Colonic mucosa (tissue), 4 donors: ENCODE measurements around the gene C1RL. TPM values are rescaled to one million over a fixed set of nuclear protein-coding genes. Genes with fewer than 3 reads are reported as not detected.

Experiments used
- DNase-seq: peaks from one replicate; pipeline ENCODE4 v3.0.0-alpha.2; 2020
- H3K27ac ChIP-seq: fragments of 200-600 bp; one replicate; pipeline ENCODE4 v1.8.0; 2021
- H3K27me3 ChIP-seq: fragments of 200-600 bp; one replicate; pipeline ENCODE4 v1.8.0; 2021
- H3K36me3 ChIP-seq: fragments of 200-600 bp; one replicate; pipeline ENCODE4 v1.8.0; 2021
- H3K4me1 ChIP-seq: fragments of 200-600 bp; one replicate; pipeline ENCODE4 v1.8.0; 2021; ENCODE audit warnings: mild to moderate bottlenecking
- H3K4me3 ChIP-seq: fragments of 200-600 bp; one replicate; pipeline ENCODE4 v1.8.0; 2021
- H3K9ac ChIP-seq, 2 donors: one replicate each; pipeline ENCODE4 v1.7.0; 2013; ENCODE audit warnings: control low read depth in 2 of 2, low read depth in 2 of 2, low read length in 2 of 2
- H3K9me3 ChIP-seq: fragments of 200-600 bp; one replicate; pipeline ENCODE4 v1.8.0; 2021
- intact Hi-C: fragments of 100-400 bp; cut with DNase I; formaldehyde crosslinking; loops from one replicate; pipeline ENCODE4 v1.14.1; 2022
- total RNA-seq, 2 donors: library from RNA; stranded (reverse); fragmentation: NEBNext Ultra II Directional in 1 of 2; extraction: Animal tissue kit (Norgen Biotek cat#: 25700) in 1 of 2; gene quantifications; one replicate each; pipeline ENCODE4 v1.2.1, GENCODE V29; 2021
- TF ChIP-seq, protein P1 (sequence below): fragments of 200-600 bp; IDR thresholded peaks from one replicate; pipeline ENCODE4 v1.8.0; 2022; ENCODE audit warnings: antibody characterized with exemption, mild to moderate bottlenecking
- donor health status: healthy.
- donor health status: DM: no; HTN: no; CAD: no.
- donor health status: DM: no; HTN: no; CAD: no.

The C1RL gene
- total RNA-seq, 2 donors from 2014 or later, result 39.5 to 39.7 TPM

GRCh38 chr12:7075518-7075917 is 33.5 kb downstream of the C1RL start:
- intact Hi-C loops, result no loop called here
- no peaks in the 10 kb centered on the region for H3K4me1 ChIP-seq
- TF ChIP-seq, protein P1, sequence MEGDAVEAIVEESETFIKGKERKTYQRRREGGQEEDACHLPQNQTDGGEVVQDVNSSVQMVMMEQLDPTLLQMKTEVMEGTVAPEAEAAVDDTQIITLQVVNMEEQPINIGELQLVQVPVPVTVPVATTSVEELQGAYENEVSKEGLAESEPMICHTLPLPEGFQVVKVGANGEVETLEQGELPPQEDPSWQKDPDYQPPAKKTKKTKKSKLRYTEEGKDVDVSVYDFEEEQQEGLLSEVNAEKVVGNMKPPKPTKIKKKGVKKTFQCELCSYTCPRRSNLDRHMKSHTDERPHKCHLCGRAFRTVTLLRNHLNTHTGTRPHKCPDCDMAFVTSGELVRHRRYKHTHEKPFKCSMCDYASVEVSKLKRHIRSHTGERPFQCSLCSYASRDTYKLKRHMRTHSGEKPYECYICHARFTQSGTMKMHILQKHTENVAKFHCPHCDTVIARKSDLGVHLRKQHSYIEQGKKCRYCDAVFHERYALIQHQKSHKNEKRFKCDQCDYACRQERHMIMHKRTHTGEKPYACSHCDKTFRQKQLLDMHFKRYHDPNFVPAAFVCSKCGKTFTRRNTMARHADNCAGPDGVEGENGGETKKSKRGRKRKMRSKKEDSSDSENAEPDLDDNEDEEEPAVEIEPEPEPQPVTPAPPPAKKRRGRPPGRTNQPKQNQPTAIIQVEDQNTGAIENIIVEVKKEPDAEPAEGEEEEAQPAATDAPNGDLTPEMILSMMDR, result no peak
- no peaks in the 10 kb centered on the region for H3K36me3 ChIP-seq
- DNase-seq, result no peak
- no peak overlapping the region for H3K9ac ChIP-seq
- H3K4me3 ChIP-seq, result no peak overlapping the region
- H3K9me3 ChIP-seq, result no peaks in the 10 kb centered on the region
- no peak overlapping the region for H3K27ac ChIP-seq
- H3K27me3 ChIP-seq, result no peaks in the 10 kb centered on the region

DNA sequence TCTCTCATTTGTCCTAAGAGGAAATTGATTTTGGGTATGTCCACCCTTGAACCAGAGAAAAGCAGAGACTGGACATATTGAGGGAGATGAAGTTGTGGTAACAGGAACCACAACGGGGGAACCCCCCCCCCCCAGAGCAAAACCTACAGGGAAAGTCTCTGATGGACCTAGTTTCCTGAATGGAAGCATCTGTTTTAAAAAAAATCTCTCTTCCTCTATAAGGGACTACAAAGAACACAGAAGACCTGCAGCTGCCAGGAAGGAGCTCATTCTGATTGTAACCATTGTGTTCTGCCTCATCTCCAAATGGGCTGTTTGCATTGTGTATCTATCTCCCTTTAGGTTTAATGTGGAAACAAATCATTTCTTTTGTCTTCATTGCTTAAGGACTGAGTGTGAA is 35.1 kb downstream of the C1RL start:
- Histone ChIP-seq H3K9me3 (no peaks in the 10 kb centered on the region), H3K27ac (no peak overlapping the region), H3K27me3 (no peaks in the 10 kb centered on the region), H3K36me3 (no peaks in the 10 kb centered on the region), H3K4me1 (no peaks in the 10 kb centered on the region), H3K4me3 (no peak overlapping the region), H3K9ac (no peak overlapping the region)
- intact Hi-C loops, result no loop called here
- TF ChIP-seq, protein P1, result no peak
- DNase-seq, result no peak

DNA sequence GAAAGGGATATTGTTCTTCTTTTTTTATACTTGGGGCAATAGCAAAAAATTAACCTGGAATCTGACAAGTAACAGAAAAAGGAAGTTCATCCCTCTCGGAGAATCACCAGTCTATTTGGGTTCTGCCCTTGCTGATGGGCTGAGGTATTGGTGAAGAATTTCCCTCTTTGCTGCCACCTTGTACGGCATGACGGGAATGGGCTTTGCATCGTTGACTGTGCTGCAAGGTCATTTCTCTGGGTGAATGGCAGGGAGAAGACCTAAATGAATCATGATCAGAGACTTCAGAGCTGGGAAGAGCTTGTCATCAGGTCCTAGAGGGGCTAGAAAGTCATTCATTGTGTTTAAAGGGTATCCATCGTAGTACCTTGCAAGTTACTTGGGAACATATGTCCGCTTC is 36.5 kb downstream of the C1RL start:
- no peaks in the 10 kb centered on the region for H3K9me3 ChIP-seq
- no peak overlapping the region for H3K4me3 ChIP-seq
- H3K9ac ChIP-seq, result no peak overlapping the region
- no peaks in the 10 kb centered on the region for H3K27me3 ChIP-seq
- no peak for DNase-seq
- H3K27ac ChIP-seq, result no peak overlapping the region
- H3K36me3 ChIP-seq, result no peaks in the 10 kb centered on the region
- TF ChIP-seq, protein P1, result no peak
- intact Hi-C loops, result no loop called here
- no peaks in the 10 kb centered on the region for H3K4me1 ChIP-seq

- Histone ChIP-seq H3K4me3 (no peak overlapping the region), H3K9ac (no peak overlapping the region), H3K4me1 (no peaks in the 10 kb centered on the region), H3K9me3 (no peaks in the 10 kb centered on the region), H3K36me3 (no peaks in the 10 kb centered on the region), H3K27me3 (no peaks in the 10 kb centered on the region), H3K27ac (no peak overlapping the region)
- DNase-seq, result no peak
- intact Hi-C loops, result no loop called here
- TF ChIP-seq, protein P1, result no peak
These were observed 37.0 kb downstream of the C1RL start for GRCh38 chr12:7072035-7072434.

- Histone ChIP-seq H3K9me3 (no peaks in the 10 kb centered on the region), H3K4me1 (no peaks in the 10 kb centered on the region), H3K36me3 (no peaks in the 10 kb centered on the region), H3K27ac (no peak overlapping the region), H3K9ac (no peak overlapping the region), H3K27me3 (no peaks in the 10 kb centered on the region), H3K4me3 (no peak overlapping the region)
- DNase-seq, result no peak
- intact Hi-C loops, result no loop called here
- TF ChIP-seq, protein P1, result no peak
These were observed 39.6 kb downstream of the C1RL start for GRCh38 chr12:7069386-7069785.

GRCh38 chr12:7068994-7069346 is 40.0 kb downstream of the C1RL start:
- Histone ChIP-seq H3K27ac (no peak overlapping the region), H3K4me1 (no peaks in the 10 kb centered on the region), H3K9me3 (no peaks in the 10 kb centered on the region), H3K4me3 (no peak overlapping the region), H3K9ac (no peak overlapping the region), H3K27me3 (no peaks in the 10 kb centered on the region), H3K36me3 (no peaks in the 10 kb centered on the region)
- TF ChIP-seq, protein P1, result no peak
- DNase-seq, result no peak
- intact Hi-C loops, result no loop called here
